GM10266 (cell line): ENCODE data around the gene DCHS1.
A peak's percentile ranks its signal among the peaks of the same experiment; 100 is the strongest.

Experiments used
- DNase-seq: peaks from one replicate; pipeline ENCODE4 v3.0.0; 2012; ENCODE audit errors: extremely low spot score
- CTCF ChIP-seq: IDR thresholded peaks from 2 replicates; pipeline ENCODE4 v1.5.1; 2012; ENCODE audit warnings: mild to moderate bottlenecking, low read depth; ENCODE audit not compliant: control insufficient read depth, insufficient read depth; ENCODE audit errors: missing control alignments

DCHS1 gene

GRCh38 chr11:6623391-6624363 lies 31.9 kb downstream of the DCHS1 start:
- no peak for DNase-seq
- no peak for TF ChIP-seq CTCF

DNA sequence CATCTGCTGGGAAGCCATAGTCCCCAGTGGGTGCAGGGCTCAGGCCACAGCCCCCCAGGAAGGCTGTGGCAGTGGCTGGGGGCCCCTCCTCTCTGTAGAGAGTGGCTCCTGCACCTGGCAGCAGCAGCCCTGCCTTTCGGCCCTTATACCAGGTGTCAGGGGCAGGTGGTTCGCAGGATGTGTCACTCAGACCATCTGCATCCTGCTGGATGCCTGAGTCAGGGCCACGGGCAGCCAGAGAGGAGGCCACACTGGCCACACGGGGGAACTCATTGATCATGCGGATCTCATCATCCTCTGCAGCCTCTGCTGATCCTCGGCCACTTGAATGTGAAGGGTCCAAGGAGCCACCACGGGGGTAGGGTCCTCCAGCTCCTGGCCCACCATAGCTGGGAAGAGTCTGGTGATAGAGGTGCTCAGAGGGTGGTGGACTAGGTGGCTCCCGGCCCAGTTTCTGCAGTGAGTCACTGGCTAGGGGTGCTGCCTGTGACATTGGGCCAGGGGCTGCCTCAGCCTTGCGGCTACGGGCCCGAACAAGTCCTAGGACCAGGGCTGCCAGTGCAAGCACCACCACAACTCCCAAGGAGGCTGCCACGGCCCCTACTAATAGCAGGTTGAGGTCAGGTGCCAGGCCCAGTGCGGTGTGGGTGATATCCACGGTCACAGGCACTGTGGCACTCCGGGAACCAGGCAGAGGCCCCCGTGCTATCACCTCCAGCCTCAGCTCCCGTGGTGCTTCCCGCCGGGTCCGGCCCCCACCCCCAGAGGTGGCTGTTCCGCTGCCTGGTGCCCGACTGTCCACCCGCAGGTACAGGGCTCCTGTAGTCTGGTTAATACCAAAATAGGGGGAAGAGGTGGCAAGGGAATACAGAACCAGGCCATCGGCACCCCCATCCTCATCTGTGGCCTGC lies 33.1 kb downstream of the DCHS1 start:
- no peak for DNase-seq
- TF ChIP-seq CTCF = no peak

DNA sequence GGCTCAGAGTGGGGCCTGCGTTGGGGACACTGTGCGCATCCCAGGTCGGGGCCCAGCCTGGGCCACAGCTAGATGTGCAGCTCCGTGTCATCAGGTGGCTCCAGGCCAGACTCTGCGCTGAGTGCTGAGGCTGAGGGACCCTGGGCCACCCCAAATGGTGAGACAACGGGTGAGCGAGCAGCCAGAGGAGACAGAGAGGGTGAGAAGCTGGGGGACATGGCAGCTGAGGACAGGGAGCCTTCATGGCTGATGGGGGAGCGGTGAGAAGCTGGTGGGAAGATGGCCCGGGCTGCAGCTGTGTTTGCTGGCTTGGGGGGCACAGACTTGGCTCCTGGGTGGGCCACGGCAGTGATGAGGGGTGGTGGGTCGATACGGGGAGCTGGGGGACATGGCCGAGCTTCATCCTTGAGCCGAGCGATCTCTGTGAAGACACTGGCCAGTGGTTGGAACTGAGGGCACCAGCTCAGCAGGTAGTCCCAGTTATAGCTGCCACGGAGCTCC lies 33.8 kb downstream of the DCHS1 start:
- TF ChIP-seq CTCF = no peak
- DNase-seq = no peak

GRCh38 chr11:6620636-6621035 lies 35.0 kb downstream of the DCHS1 start:
- no peak for DNase-seq
- no peak for TF ChIP-seq CTCF

DNA sequence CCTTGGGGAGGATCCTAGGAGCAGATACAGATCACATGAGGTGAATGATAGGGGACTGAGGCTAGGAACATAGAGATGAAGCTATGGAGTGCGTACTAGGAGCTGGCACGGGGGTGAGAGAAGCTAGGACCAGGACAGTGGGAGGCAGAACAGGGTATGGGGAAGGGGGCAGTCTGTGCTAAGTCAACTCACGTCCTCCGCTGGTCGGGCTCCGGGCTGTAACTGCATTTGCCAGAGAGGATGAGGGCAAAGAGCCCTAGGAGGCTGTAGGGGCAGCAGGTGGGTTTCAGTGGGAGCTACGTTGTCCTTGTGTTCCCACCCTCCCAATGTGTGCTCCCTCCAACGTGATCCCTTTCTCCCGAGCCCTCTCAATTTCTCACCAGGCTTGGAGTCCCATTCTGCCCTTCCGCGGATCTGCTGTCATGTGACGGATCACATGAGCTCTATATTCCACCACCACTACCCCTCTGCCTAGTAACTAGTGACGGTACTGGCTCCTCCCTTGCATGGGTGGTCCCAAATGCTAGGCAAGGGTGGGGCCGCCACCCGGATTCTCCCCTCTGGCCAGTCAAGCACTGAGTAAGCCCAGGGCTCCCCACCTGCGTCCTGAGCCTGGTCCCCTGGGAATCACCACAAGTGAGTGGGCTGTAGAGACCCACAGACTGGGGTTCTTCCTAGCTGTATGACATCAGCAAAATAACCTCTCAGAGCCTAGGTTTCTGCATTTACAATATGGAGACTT lies 36.4 kb downstream of the DCHS1 start, which contains the start of gene TPP1:
TSS of gene TPP1 (minus strand) at position 419 of the 742 bp plus-strand sequence. CDS start at position 397, 22 bp downstream.
- peak; percentile 98 for DNase-seq
- TF ChIP-seq CTCF = no peak

DNA sequence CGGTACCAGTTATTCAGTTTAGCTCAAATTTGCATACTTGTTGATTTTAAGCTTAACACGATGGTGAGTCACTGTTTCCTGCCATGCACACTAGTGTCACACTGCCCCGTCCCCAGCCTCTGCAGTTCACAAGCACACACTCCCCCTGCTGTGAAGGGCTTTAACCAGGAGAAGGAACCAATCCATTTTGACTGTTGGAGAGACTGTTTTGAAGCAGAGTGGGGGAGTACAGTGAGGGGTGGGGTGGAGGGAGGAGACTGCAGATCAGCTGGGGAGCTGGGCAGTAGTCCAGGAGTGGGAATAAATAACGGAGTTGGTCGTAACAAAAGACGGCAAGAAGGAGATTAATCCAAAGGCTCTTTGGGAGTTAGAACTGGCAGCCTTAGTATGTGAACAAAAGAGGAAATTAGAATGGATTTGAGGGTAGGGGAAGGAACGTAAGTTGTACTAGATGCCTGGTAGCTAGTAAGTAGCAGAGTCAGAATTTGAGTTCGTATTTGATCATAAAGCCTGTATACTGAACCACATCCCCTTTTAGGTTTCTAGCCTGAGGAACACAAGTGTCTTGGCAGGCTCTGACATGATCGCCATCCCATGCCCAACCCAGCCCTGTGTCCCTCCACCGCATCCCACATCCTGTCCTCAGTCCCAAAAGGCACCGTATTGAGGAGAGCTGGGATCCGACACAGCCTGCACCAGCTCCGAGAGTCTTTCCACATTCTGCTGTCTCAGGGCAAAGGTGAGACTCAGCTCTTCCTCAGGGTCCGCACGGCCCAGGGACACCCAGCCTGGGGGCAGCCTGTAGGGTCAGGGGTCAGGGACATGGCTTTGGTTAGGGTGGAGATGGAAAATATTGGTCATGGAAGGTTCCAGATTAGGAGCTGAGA lies 37.2 kb downstream of the DCHS1 start:
- TF ChIP-seq CTCF = no peak
- no peak for DNase-seq
